Sigmoid colon (tissue), 4 donors: ENCODE data around the gene PRPF40B.

Experiments used
- CTCF ChIP-seq, 4 experiments: fragments of 450-650 bp in 3 of 4; fragments of 200-600 bp in 1 of 4; IDR thresholded peaks; one replicate each; pipeline ENCODE4 v1.5.1; 2016 to 2019; ENCODE audit warnings: antibody characterized with exemption in 4 of 4, mild to moderate bottlenecking in 3 of 4, moderate library complexity in 2 of 4
- POLR2AphosphoS5 ChIP-seq, 4 donors: sonication (generic); formaldehyde crosslinking; IDR thresholded peaks; one replicate each; pipeline ENCODE4 v1.6.1; 2017; ENCODE audit warnings: antibody characterized with exemption in 4 of 4

GRCh38 chr12:49652921-49653520, 29.7 kb downstream of the PRPF40B start:
- TF ChIP-seq CTCF (IDR thresholded peaks at IDR 0.05) (no peak), POLR2AphosphoS5 (IDR thresholded peaks at IDR 0.05) (no peak)
